Cardiac fibroblast (primary cell): Measurements from ENCODE around the gene CHAF1A.

ENCODE experiments used
- DNase-seq, 2 donors: peaks; one replicate each; pipeline versions ENCODE4 v3.0.0 to v3.0.0-alpha.2; 2010; ENCODE audit warnings: low read depth in 2 of 2
- H3K4me3 ChIP-seq, 2 donors: replicated peaks in 1 of 2; 1 replicate in 1 of 2; 2 replicates in 1 of 2; pipeline ENCODE4 v1.5.1; 2011; ENCODE audit warnings: low read depth in 2 of 2, low read length in 2 of 2, mild to moderate bottlenecking in 2 of 2, moderate library complexity in 1 of 2
- TF ChIP-seq, protein P1 (sequence below): IDR thresholded peaks from one replicate; pipeline ENCODE4 v1.5.1; 2011; ENCODE audit warnings: low read depth, mild to moderate bottlenecking, low read length, inconsistent platforms

CHAF1A gene

DNA sequence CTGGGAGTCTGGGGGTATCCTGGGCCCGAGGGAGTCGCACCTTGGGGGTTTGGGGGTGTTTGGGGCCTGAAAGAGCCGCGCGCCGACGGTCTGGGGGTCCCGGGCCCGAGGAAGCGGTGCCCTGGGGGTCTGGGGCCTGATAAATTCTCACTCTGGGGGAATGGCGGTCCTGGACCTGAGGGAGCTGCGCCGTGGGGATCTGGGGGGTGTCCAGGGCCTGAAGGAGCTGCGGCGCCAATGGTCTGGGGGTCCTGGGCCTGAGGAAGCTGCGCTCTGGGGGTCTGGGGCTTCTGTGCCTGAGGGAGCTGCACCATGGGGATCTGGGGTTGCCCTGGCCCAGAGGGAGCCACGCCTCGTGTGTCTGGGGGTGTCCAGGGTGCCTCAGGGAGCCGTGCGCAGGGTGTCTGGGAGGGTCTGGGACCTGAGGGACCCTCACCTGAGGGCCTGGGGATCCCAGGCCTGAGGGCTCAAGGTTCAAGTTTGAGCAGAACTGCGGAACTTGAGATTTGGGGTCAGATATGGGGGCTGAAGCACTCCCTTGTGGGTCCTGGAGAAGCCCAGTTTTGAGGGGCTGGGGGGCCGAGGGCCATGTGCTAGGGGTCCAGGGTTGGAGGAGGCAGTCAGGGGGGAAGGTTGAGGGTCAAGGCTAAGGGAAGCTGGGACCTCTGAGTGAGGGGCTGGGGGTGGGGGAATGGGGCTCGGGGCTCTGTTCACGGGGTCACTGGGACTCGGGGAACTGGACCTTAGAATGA, 70.7 kb downstream of the CHAF1A start:
- peak overlapping the region; percentile 82 to 95 for H3K4me3 ChIP-seq
- TF ChIP-seq, protein P1, sequence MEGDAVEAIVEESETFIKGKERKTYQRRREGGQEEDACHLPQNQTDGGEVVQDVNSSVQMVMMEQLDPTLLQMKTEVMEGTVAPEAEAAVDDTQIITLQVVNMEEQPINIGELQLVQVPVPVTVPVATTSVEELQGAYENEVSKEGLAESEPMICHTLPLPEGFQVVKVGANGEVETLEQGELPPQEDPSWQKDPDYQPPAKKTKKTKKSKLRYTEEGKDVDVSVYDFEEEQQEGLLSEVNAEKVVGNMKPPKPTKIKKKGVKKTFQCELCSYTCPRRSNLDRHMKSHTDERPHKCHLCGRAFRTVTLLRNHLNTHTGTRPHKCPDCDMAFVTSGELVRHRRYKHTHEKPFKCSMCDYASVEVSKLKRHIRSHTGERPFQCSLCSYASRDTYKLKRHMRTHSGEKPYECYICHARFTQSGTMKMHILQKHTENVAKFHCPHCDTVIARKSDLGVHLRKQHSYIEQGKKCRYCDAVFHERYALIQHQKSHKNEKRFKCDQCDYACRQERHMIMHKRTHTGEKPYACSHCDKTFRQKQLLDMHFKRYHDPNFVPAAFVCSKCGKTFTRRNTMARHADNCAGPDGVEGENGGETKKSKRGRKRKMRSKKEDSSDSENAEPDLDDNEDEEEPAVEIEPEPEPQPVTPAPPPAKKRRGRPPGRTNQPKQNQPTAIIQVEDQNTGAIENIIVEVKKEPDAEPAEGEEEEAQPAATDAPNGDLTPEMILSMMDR: no peak
- no peak for DNase-seq

DNA sequence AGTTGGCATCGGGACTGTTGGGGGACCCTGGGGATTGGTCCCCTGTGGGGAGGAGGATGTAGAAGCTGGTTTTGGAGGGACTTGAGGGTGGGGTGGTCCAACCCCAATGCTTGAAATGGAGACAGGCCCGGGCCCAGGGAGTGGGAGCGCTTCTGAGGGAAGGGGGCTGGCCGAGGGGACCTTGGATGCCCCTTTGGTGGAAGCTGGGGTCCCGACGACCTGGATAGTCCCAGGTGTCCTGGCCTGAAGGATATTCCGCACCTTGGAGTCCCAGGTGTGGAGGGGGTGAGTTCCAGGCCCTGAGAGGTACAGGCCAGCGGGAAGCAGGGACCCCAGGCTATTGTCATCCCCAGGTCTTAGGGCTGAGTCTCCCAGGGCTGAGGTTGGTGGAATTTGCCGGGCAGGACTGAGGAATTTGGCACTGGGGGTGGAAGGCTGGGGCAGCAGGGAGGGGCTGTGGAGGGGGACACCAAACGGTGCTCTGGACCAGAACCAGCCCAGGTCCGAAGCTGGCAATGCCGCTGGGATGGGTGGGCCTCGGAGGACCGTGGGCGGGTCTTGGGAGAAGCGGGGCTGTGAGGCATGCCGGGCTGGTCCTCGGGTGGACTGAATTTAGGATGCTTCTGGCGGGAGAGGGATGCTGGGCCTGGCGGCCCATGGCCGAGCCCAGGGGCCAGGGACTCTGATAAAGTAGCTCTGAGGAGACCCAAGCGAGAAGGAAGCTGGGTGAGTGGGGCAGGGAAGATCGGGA, 71.5 kb downstream of the CHAF1A start:
- DNase-seq: no peak
- TF ChIP-seq, protein P1: no peak
- H3K4me3 ChIP-seq: peak overlapping the region; percentile 42 to 82

DNA sequence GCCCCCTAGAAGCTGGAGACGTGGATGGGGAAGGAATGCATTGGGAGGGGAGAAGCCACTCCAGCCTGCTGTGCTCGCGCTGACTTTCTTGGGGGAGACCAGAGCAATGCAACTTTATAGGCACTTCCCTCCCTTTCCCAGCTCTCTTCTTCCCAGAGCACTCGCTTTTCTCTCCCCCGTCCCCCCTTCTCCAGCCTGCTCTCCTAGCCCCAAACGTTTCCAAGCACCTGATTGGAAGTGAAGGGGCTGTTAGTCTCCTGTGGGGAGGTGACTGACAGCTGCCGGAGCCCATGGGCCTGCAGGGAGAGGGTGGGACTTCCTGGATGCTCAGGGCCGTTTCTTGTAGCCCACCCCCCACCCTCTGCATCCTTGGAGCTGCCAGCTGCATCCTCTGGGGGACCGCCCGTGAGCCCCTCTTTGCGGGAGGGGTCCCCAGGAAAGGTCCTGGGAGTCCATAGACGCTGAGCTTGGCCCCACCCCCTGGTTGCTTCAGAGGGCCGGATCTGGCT, 72.1 kb downstream of the CHAF1A start:
- TF ChIP-seq, protein P1: no peak
- peak; percentile 49 to 73 for DNase-seq
- H3K4me3 ChIP-seq: peak overlapping the region; percentile 42 to 82

DNA sequence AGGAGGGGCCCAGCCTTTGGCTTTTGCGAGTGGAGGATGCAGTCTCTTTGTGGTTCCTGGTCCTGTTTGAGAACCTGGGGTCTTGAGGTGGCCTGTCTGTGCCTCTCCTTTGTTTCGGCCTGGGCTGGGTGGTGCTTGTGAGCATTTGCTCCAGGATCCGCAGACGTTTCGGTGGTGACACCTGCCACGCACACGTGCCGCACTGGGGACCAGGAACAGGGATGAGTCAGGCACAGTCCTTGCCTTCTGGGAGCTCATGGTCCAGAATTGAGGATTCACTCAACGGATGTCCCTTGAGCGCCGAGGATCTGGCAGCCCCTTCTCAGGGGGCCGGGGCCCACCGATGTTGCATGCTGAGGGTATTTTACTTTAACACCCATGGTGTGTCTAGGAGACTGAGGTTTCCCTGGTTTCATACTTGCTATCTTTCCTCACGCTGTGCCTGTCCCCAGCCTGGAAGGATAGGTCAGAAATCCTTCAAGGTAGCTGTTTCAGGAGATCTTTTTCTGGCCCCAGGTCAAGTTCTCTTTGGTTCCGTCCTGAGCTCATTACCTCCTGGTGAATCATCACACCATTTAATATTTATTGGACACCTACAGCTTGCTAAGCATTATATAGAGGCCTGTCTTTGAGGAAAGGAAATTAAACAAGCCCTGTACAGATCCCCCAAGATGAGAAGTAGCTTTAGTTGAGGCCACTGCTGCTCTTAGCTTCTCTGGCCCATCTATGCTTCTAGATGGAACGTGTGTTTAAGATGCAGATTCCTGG, 74.8 kb downstream of the CHAF1A start:
- TF ChIP-seq, protein P1: no peak
- H3K4me3 ChIP-seq: no peak overlapping the region
- DNase-seq: no peak

DNA sequence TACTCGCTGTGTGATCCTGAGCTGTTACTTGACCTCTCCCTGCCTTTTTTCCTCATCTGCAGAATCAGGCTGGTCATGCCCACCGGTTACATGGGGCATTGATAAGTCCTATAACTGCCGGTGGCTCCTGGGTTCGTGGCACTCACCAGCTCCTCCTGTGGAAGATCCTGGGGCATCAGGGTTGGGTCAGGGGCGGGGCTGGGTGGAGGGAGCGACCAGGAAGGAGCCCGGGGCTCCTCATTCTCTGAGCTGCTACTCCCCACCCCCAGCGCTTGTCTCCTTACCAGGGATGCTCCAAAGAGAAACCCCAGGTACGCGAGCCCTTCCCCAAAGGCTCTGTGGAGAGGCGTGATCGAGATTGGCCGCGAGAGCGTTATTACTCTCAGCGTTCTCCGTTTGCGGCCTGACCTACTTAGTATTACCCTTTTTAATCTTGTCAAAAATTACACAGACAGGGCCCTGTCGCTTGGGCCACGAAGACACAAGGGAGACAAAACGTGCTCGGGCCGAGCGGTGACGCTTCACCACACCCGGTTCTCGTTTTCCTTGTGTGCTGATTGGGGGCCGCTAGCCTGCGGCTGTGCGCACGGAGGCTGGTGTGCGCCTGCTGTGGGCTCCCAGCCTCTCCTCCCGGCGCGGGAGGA, 80.4 kb downstream of the CHAF1A start:
- no peak for DNase-seq
- TF ChIP-seq, protein P1: no peak

DNA sequence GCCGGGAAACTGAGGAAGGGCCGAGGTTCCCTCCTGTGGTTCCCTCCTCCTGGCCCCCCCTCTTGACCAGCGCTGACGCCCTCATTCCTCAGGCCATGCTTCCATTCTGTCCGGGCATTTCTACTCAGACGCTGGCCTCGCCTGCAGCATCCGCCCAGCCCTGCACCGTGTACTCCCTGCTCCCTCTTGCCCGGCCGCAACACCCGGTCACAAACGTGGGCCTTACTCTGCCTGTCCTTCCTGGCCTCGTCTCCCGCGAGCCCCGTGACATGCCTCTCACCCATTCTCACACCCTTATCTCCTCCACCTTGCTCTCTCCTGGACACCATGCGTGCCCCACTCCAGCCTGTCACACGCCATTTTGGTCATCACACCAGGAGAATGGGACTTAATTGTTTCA, 80.9 kb downstream of the CHAF1A start:
- H3K4me3 ChIP-seq: no peak overlapping the region
- TF ChIP-seq, protein P1: no peak
- DNase-seq: no peak

More for the DNA sequence above, 80.4 kb downstream of the CHAF1A start:
- H3K4me3 ChIP-seq: no peak overlapping the region
